ENCODE results near the gene SDK1. TPM values are rescaled to one million over a fixed set of nuclear protein-coding genes. Genes with fewer than 3 reads are reported as not detected.

The SDK1 gene
- total RNA-seq, 4 donors from 2014 or later: 1.3 to 5.0 (median 2.0) TPM

DNA sequence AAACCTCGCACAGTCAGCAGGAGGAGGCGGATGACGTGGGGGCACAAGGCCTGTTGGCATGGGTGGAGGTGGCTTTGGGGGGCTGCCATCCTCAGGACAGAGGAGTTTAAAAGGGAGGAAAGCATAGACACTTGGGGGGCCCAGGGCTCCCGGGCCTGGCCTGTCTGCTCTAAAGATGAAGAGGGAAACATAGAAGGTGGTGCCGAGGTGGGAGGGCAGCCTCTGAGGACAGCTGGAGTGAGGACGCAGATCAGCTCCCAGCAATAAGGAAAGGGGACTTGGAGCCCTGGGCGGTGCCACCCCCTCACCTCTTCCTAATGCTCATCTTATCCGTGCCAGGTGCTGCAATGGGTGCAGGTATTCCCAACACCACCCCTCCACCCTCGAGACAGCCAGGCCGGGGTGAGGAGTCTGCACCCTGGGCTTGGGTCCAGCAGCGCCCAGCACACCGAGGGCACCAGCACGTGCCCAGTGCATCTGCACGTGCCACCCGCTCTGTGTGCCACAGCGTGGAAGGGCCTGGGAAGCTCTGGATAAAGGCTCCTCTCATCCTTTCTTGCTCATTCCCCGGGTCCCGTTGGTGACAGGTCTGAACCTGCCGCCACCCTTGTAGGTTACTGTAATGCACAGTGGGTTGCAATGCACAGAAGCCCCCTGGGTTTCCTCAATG lies 815.0 kb downstream of the SDK1 start:
- Histone ChIP-seq H3K9me3 (no peaks in the 10 kb centered on the region), H3K27ac (no peak overlapping the region), H3K36me3 (no peaks in the 10 kb centered on the region), H3K4me1 (no peaks in the 10 kb centered on the region), H3K4me3 (replicated peaks in 1 of 3) (no peak overlapping the region), H3K27me3 (no peaks in the 10 kb centered on the region)
- no peak for DNase-seq
- TF ChIP-seq POLR2A (IDR thresholded peaks at IDR 0.05): no peak
- TF ChIP-seq, protein P1, sequence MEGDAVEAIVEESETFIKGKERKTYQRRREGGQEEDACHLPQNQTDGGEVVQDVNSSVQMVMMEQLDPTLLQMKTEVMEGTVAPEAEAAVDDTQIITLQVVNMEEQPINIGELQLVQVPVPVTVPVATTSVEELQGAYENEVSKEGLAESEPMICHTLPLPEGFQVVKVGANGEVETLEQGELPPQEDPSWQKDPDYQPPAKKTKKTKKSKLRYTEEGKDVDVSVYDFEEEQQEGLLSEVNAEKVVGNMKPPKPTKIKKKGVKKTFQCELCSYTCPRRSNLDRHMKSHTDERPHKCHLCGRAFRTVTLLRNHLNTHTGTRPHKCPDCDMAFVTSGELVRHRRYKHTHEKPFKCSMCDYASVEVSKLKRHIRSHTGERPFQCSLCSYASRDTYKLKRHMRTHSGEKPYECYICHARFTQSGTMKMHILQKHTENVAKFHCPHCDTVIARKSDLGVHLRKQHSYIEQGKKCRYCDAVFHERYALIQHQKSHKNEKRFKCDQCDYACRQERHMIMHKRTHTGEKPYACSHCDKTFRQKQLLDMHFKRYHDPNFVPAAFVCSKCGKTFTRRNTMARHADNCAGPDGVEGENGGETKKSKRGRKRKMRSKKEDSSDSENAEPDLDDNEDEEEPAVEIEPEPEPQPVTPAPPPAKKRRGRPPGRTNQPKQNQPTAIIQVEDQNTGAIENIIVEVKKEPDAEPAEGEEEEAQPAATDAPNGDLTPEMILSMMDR (IDR thresholded peaks at IDR 0.05): no peak
- WGBS, 2 donors: 87 to 92% methylated on average over 13 of the region's 19 CpGs
- intact Hi-C loops (cut with DNase I): no loop called here

DNA sequence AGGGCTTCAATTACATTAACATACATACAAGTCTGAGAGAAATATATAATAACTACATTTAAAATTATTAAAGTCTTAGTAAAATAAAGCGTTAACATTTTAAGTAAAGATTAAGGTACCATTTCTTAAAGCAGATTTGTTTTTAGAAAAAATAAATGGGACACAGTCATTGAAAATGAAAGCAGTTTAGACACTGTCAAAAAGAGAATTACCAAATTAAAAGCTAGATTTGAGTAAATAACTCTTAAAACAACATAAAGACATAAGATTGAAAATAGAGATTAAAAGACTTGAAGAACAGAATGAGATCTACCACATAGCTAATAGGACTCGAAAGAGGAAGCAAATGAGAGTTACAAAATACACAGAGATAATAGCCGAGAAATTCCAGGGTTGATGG lies 818.8 kb downstream of the SDK1 start:
- H3K9me3 ChIP-seq: no peaks in the 10 kb centered on the region
- no peak overlapping the region for H3K4me3 ChIP-seq (replicated peaks in 1 of 3)
- intact Hi-C loops (cut with DNase I): no loop called here
- TF ChIP-seq POLR2A (IDR thresholded peaks at IDR 0.05): no peak
- TF ChIP-seq, protein P1 (IDR thresholded peaks at IDR 0.05): no peak
- WGBS, 2 donors: 93 to 95% methylated on average over 3 of the region's 3 CpGs
- no peaks in the 10 kb centered on the region for H3K4me1 ChIP-seq
- H3K27me3 ChIP-seq: no peaks in the 10 kb centered on the region
- DNase-seq: no peak
- H3K27ac ChIP-seq: no peak overlapping the region
- no peaks in the 10 kb centered on the region for H3K36me3 ChIP-seq

DNA sequence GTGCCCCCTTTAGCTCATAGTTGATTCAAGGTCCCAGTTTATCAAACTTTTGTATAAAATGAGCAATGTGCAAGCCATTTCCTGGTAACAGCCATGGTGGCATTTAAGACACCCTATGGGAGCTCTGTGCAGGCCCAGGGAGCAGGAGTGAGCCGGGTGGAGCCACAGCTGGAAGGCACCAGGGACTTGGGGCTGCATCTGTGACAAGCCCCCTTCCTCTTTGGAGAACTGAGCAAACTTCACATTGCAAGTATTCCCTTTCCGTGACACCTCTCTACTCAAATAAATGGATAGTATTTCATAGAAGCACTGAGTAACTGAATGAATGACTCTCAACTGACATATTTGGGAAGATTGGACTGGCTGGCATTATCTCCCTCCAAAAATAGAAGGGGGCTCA lies 822.3 kb downstream of the SDK1 start:
- no peaks in the 10 kb centered on the region for H3K36me3 ChIP-seq
- H3K4me1 ChIP-seq: no peaks in the 10 kb centered on the region
- no peak overlapping the region for H3K4me3 ChIP-seq (replicated peaks in 1 of 3)
- no peak for DNase-seq
- intact Hi-C loops (cut with DNase I): no loop called here
- no peaks in the 10 kb centered on the region for H3K27me3 ChIP-seq
- 83 to 84% methylated on average over 2 of the region's 2 CpGs for WGBS, 2 donors
- TF ChIP-seq, protein P1 (IDR thresholded peaks at IDR 0.05): no peak
- no peak for TF ChIP-seq POLR2A (IDR thresholded peaks at IDR 0.05)
- H3K9me3 ChIP-seq: no peaks in the 10 kb centered on the region
- H3K27ac ChIP-seq: no peak overlapping the region

DNA sequence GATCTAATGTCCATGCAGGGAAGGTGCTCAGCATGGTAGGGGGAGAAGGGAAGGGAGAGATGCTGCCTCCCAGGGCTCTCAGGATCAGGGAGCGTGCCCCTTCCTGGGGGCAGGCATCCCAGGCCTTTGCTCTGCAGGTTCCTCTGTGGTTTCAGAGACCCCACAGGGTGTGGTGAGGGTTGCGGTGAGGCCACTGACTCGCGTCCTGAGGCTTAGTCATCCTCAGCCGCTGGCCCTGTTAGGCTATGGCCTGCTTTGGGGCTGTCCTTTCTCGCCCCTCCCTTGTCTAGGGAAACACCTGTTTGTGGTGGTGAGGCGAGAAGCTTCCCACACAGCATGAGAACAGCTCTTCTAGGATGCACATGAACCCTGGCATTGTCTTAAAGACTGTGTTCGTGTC lies 822.8 kb downstream of the SDK1 start:
- WGBS, 2 donors: 78 to 95% methylated on average over 6 to 7 of the region's 8 CpGs
- TF ChIP-seq, protein P1 (IDR thresholded peaks at IDR 0.05): no peak
- TF ChIP-seq POLR2A (IDR thresholded peaks at IDR 0.05): no peak
- no peak for DNase-seq
- no peaks in the 10 kb centered on the region for H3K9me3 ChIP-seq
- H3K4me1 ChIP-seq: no peaks in the 10 kb centered on the region
- H3K27me3 ChIP-seq: no peaks in the 10 kb centered on the region
- no peaks in the 10 kb centered on the region for H3K36me3 ChIP-seq
- no peak overlapping the region for H3K4me3 ChIP-seq (replicated peaks in 1 of 3)
- intact Hi-C loops (cut with DNase I): no loop called here
- H3K27ac ChIP-seq: no peak overlapping the region

DNA sequence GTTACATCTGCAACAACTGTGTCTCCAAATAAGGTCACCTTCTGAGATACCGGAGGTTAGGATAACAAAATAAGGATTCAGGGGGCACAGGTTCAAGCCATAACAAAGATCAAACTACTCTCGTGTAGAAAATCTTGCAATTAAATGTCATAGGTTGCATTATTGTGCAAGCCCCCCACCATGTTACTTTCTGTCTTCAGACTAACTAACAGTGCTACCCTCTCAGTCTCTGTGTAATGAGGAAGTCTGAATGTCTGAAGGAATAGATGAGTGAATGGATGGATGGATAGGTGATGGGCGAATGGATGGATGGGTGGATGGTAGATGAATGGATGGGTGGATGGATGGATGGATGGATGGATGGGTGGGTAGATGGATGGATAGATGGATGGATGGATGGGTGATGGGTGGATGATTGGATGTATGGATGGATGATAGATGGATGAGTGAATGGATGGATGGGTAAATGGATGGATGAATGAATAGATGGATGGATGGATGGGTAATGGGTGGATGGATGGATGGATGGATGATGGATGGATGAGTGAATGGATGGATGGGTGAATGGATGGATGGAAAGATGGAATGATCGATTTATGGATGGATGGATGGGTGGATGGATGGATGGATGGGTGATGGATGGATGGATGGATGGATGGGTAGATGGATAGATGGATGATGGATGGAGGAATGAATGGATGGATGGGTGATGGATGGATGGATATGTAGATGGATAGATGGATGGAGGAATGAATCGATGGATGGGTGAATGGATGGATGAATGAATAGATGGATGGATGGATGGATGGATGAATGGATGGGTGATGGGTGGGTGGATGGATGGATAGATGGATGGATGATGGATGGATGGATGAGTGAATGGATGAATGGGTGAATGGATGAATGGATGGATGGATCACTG lies 823.8 kb downstream of the SDK1 start:
- TF ChIP-seq, protein P1 (IDR thresholded peaks at IDR 0.05): no peak
- no peak for TF ChIP-seq POLR2A (IDR thresholded peaks at IDR 0.05)
- Histone ChIP-seq H3K4me1 (no peaks in the 10 kb centered on the region), H3K36me3 (no peaks in the 10 kb centered on the region), H3K27ac (no peak overlapping the region), H3K27me3 (no peaks in the 10 kb centered on the region), H3K9me3 (no peaks in the 10 kb centered on the region), H3K4me3 (replicated peaks in 1 of 3) (no peak overlapping the region)
- 94% methylated on average over 5 of the region's 5 CpGs for WGBS, 2 donors
- no peak for DNase-seq
- intact Hi-C loops (cut with DNase I): no loop called here
